Left renal cortex interstitium (tissue), 4 donors: ENCODE data around the gene RANBP3L. TPM values are rescaled to one million over a fixed set of nuclear protein-coding genes. Genes with fewer than 3 reads are reported as not detected.
"Not testable (repeated sequence)": the region's sequence is repeated elsewhere in the genome, so short reads cannot be mapped to it uniquely, and the experiment has no call there.

Experiments
- DNase-seq, 4 donors: peaks; one replicate each; pipeline ENCODE4 v3.0.0-alpha.2; 2013; ENCODE audit warnings: low read depth in 4 of 4, low spot score in 2 of 4, missing footprints in 1 of 4
- polyA plus RNA-seq, 4 donors: library from polyadenylated mRNA; unstranded; fragments of 120-200 nt; gene quantifications; one replicate each; pipeline ENCODE4 v1.2.1, GENCODE V29; 2013; ENCODE audit not compliant: insufficient read length in 4 of 4

Gene RANBP3L, protein sequence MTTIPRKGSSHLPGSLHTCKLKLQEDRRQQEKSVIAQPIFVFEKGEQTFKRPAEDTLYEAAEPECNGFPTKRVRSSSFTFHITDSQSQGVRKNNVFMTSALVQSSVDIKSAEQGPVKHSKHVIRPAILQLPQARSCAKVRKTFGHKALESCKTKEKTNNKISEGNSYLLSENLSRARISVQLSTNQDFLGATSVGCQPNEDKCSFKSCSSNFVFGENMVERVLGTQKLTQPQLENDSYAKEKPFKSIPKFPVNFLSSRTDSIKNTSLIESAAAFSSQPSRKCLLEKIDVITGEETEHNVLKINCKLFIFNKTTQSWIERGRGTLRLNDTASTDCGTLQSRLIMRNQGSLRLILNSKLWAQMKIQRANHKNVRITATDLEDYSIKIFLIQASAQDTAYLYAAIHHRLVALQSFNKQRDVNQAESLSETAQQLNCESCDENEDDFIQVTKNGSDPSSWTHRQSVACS
- 10 to 100 TPM in 1 of 4 donors, 1 to 10 TPM in 3; 5.9 to 10.5 (median 8.2) TPM for polyA plus RNA-seq

DNA sequence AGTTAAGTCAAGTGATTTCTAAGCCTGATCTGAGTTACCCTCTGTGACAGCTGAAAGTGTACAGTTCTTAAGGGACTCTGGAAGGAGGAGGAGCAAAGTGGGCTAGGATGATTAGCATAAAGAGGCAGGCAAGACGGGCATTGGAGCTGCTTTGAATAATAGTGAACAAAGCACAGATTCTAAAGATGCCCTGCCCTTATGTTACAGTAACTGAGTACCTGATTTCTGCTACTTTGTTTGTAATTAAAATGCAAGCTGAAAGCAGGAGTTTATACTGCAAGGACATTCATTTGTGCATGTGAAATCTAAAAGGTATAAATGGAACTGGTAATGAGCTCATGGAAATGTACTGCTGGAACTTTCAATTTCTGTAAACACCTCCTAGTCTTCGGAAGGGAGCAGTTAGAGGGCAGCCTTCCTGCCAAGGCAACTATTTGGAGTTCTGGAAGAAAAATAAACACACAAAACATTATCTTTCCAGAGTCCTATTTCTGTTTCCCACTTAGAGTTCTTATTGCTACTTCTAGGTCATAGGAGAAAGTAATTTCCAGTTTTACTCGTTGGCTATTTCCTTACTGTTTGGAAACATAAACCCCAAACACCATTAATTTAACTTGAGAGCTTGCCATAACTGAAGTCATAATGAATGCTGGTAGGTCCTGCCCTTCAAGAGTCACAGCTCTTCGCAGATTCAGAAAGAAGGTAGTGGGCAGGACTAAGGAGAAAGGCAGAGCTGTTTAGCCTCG lies at the start of gene RANBP3L:
TSS of gene RANBP3L (minus strand) at position 45 of the 746 bp plus-strand sequence. CDS start 486 bp downstream, outside the sequence.
- peak in 2 of 4 donors; percentile 45 to 69 for DNase-seq

DNA sequence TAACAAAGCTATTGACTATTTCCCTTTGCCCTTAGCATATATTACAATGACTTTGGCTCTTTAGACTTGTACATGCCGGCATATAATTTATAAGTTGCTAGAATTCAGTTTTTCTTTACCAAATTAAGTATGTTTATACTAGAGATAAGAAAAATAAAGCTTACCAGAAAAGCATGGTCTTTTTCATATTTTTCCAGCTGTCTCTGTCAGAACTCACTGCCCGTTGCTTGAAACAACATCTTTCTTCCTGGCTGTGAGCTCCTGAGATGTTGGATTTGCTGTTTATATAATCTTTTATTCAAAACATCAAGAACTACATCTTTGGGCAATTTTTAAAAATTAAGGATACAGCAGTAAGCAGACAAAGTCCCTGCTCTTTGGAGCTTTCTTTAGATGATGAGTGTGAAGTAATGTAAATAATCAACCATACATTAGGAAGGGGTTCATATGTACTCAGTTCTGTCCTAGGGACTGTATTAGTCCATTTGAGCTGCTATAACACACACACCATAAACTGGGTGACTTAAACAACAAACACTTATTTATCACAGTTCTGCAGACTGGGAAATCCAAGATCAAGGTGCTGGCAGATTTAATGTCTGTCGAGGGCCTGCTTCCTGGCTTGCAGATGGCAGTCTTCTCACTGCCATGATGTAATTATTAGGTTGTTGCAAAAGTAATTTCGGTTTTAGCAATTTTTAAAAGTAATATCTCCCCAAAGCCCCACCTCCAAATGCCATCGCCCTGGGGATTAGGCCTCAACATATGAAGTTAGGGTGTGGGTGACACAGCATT lies 45.4 kb upstream of the RANBP3L start:
- DNase-seq: no peak

DNA sequence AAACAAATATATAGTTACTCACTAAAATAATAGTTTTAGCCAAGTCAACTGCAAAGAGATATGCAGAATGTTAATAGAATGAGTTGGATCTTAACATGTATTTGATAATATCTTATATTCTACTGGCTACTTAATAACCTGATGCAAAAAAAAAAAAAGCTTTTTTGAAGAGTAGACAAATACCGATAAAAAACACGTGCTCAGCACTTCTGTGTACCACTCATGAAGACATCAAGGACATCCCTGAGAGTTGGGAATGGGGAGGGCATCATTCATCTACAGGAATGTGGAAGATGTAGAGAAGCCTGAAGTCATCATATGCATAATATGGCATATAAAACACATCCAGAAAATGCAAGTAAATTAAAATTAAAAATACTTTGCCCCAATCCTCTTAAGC lies 43.2 kb upstream of the RANBP3L start:
- no peak for DNase-seq

DNA sequence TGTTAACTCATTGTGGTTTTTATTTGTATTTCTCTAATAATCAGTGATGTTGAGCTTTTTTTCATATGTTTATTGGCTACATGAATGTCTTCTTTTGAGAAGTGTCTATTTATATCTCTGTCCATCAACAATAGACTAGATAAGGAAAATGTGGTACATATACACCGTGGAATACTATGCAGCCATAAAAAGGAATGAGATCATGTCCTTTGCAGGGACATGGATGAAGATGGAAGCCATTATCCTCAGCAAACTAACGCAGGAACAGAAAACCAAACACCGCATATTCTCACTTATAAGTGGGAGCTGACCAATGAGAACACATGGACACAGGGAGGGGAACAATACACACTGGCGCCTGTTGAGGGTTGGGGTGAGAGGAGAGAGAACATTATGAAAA lies 40.0 kb upstream of the RANBP3L start:
- DNase-seq: not testable (repeated sequence)

DNA sequence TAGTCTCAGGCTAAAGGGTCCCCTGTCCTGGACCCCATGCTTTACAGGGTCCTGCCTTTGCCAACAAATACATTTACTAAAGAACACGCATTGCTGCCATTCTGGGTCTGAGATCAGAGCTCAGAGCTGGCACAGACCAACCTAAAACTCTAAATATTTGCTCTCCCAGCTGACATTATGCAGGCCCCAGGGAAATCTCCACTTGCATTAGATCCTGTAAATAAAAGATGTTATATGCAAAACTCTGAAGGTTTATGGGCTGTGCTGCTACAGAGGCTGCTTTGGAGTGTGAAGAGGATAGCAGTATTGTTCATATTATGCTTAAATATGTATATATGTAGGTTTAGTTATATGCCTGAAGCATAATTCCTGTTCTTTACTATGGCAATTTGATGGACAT lies 35.9 kb upstream of the RANBP3L start:
- DNase-seq: no peak

DNA sequence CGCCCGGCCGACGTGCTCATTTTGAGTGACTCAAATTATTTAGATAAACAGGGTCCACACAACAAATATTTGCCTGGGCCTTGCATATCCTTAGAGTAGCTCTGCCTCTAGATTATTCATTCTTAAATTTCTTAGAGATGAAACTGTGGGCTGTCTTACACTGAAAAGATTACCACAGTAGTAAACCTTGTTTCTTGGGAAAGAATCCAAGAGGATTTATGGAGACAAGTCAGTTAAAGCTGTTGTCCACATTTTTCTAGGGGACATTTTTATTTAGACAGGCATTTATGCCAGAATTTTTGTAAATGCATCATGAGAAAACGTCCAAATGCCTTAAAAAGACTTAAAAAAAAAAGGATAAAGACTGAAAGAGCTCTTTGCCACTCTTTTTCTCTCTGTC lies 32.6 kb upstream of the RANBP3L start:
- peak in 3 of 4 donors; percentile 15 to 23 (median 23) for DNase-seq

DNA sequence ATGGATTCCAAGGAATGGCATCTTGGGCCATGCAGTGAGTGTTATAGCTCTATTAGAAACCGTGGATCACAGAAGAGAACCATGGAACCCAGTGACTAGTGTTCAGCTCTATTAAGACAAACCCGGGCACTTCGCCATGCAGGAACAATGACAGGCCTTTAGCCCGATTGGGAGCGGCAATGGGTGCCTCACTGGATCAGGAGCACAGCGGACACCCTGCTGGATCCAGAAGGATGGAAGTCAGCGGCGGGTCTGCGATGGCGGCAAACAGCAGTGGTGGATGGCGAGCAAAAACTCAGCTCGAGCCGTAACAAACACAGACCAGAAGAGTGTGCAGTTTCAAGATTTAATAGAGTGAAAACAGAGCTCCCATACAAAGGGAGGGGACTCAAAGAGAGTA lies 31.0 kb upstream of the RANBP3L start:
- not testable (repeated sequence) for DNase-seq

DNA sequence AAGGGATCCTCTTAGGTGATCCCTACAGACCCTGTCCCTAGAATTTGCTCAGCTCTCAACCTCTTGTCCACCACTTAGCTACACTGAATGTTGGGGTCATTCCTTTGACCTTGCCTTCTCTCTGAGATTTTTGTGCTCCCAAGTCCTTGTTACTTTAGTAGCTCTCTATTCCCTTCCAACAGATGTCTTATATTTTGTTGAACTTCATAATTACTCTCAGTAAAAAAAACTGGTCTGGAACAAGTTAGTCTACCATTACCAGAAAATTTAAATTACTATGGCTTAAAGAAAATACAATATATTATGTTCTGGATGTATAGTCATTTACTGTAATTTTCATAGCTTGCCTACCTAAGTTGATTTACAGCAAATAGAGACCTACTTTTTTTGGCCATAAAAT lies 23.5 kb upstream of the RANBP3L start:
- DNase-seq: no peak

DNA sequence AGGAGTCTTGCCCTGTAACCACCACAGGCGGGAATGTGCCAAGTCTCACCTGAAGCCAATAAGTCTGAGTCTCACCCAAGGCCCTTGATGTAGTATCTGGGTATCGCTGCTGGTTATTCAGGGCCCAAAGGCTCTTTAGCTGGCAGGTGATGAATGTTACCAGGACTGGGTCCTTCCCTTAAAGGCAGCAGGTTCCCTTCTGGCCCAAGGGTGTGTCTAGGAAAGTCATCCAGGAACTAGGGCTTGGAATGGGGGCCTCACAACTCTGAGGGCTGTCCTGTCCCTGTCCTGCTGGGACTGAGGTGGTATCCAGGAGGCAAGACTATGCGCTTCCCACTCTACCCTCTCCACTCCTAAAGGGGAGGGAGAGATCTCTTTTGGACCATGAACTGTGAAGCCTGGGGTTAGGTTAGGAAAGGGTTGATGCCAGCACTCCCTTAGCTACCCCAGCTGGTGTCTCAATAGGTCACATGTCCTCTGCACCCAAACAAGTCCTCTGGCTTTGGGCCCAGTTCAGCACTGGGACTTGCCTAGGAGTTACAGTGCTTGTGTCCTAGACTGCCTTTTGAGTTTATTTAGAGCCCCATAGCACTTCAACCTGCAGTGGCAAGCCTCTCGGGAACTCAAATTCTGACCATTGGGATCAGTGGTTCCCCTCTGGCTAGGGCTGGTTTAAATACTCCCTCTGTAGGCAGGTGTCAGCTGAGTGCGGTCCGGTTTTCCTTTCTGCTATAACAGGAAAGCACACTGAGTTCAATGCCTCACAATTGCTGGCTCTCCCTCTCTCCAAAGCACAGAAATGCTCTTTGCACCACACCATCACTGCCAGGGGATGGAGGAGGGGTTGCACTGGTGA lies 22.5 kb upstream of the RANBP3L start:
- DNase-seq: no peak

DNA sequence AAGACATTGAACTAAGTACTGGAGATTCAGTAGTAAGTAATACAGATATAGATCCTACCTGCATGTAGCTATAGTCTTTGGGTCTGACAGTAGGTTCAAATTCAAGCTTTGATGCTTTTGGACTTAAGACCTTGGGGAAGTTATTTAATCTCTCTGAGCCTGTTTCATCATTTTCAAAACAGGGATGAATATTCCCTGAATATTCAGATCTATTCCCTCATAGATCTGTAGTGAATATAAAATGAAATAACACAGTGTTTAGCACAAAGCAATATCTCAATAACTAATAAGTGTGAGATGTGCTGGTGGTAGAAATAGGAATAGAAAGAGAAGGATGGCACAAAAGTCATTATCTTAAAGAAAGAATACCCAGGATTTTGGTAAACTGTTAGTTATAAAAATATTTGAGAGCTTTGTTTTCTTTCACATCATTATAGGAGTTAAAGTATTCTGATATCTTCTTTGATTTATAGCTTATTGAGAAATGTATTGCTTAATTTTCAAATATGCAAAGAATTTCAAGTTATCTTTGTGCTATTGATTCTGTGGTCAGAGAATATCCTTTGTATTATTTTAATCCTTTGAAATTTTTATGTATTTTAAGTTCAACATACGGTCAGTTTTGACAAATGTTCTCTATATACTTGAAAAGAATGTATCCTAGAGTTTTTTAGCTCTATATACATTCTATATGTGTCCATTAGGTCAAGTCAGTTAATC lies 11.4 kb upstream of the RANBP3L start:
- no peak for DNase-seq

DNA sequence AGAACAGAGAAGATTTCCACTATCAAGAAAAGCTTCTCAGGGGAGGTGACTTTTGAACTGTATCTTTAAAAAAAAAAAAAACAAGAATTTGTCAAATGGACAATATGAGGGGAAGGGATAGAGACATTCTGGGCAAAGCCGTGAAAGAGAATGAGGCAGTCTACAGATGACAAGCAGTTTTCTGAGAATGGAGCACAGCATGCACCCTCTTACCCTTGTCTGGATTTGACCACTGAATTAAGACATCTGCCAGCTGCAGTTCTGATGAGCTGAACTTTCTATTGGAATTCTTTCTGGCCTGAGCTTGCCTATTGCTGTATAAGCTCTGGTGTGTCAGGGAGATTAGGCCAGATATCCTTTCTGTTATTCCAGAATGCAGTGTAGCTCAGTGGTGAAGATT lies 10.3 kb upstream of the RANBP3L start:
- no peak for DNase-seq

DNA sequence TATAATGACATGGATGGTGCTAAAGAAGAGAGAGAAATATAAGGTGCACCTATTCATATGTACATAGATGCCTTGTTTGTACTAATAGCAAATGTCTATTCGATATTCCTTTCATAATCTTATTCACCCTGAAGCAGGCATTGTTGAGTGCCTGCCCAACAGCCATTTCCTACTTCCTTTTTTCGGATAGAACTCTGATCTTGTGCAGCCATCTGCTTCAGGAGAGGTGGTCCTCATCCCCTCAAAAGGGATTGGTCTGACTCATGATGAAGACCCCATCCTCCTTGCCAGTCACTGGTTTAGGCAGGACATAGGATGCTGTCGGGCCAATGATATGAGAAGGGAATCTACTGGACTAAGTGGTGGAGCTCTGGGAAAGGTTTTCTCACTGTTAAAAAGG lies 8.4 kb upstream of the RANBP3L start:
- no peak for DNase-seq

DNA sequence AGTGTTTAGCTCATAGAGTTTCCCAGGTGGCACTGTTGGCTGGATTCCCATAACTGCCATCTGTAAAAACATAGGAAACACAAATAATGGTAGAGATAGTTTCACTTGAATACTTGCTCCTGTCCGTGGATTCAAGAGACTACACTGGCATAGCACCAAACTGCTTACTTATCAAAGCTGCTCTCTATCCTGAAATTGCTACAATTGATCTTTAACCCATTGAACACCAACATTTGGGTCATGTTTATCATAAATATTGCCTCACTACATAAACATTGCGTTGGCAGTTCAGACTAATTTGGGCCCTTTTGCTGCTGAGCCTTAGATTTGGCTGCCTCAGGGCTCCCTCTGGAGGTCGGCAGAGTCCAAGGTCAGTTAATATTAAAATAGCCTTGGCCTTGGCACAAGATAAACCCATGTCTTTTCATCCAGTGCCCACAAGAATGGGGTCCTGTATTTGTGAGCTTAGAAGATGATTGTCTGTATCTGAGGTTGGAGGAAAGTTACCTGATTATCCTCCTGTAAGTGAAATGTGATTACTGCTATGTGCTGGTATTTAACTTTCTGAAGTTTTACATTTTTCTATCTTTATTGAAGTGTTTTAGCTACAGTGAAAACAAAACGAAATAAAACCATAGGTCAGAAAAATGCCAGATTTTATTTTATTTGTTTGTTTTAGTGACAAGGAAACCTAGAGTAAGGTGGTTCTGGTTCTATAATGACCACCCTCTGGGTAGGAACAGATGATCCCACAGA lies 4.0 kb upstream of the RANBP3L start:
- no peak for DNase-seq

DNA sequence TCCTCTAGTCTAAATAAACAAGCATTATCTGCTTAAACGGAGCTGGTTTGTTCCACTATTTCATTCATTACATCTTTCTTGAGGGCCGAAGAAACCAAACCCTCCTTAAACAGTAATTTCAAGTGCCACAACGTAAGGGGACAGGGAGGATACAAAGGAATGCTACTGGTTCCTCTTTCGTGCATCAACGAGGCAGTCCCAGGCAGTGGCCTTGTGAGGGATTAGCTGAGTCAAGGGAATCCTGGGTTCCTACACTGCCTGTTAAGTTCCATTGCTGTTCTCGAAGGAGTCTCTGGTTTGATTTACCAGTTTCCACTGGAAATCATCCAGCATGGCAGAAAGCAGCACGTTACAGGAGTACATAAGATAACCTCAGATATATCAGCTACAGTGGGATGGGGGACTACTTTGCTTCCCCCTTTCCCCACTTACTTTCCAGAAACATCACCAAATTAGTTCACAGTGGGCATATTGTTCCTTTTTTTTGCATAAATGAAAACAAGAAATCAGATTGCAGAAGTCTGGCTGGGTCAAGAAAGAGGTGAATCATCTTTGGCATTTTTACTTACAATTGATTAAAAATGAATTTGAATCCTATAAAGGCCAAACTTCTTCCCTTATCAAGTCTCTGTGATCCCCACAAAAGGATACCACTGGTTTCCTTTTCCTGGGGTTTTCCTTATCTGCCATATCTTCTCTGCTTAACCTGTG lies 2.5 kb upstream of the RANBP3L start:
- no peak for DNase-seq

DNA sequence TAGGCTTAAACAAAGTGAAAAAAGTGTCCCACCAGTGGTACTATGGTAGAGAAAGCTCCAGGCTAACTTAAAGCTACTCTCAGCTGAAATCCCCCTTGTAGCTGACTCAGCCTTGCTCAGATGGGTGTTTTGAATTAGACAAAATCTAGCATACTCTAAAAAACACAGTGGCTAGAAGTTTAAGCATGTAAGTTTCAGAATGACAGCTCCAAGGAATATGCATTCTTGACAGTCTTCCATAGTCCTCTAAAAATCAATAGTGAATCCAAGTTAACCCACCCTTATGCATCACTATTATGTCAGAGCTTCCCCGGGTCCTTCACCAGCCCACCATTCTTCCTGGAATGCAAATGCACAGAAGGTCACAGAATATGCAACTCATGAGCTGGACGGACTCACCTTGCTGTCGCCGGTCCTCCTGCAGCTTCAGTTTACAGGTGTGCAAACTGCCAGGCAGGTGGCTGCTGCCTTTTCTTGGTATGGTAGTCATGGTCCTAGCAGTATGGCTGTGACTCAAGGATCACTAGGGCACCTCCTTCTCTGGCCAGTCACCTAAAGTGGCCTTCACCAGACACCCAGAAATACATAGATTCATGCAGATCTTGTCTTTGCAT lies 668 bp downstream of the RANBP3L start:
- DNase-seq: no peak

DNA sequence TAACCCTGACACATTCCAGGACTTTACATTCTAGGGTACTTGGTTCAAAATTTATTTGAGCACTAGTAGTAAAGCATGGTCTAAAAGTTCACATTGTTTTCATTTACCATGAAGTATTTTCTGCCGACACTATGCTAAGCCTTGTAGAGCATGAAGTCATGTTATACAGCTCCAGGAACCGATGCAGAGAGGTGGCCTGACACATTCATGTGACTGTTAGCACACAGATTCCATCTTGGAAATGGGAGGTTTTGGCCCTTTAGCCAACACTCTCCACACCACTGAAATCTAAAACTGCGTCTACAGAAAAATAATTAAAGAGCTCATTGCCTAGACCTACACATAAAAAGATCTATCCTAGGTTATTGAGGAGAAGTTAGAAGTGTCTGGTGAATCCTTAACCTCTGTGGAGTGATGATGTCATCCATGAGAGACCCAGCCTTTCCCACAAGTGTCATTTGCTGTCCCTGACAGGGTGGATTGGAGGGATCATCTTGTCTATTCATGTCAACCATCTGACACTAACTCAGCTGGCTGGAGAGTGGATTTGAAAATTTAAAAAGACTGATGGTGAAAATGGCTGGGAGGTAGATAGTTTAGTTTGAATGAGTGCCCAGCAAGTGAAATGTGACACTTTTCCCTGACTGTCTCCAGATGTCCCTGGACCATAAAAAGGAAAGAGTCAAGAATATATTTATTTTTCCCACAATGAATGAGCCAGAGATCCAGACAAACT lies 1.3 kb downstream of the RANBP3L start:
- DNase-seq: no peak

DNA sequence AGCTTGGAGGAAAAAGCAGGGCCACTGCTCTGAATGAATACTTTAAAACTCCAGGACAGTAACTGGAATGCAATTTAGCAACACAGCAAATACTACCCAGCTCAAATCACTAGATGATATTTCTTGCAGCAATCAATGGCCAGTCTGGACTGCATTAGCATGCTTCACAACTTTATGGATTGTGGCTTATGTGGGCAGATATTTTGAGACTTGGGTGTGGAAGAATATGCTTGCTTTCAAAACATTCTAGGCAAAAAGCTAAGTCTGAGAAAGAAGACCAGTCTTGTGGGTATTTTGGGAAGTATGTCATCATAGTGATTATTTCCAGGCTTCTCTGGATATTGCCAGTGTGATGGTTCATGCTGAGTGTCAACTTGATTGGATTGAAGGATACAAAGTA lies 3.1 kb downstream of the RANBP3L start:
- no peak for DNase-seq
